PFSK-1 (cell line): ENCODE measurements around the gene INPP5F.

Experiments used
- FOXP2 ChIP-seq: optimal IDR thresholded peaks from 2 replicates; pipeline ENCODE3; 2011; ENCODE audit warnings: borderline replicate concordance, control low read depth, inconsistent platforms; ENCODE audit not compliant: insufficient read depth; ENCODE audit errors: extremely low read length, extremely low read depth
- POLR2AphosphoS5 ChIP-seq: IDR thresholded peaks from 2 replicates; pipeline ENCODE4 v1.6.1; 2012; ENCODE audit warnings: low read depth, mild to moderate bottlenecking, control low read depth, low read length, moderate library complexity
- SIN3A ChIP-seq: IDR thresholded peaks from 2 replicates; pipeline ENCODE4 v1.6.1; 2012; ENCODE audit warnings: mild to moderate bottlenecking, low read length, moderate library complexity, borderline replicate concordance; ENCODE audit not compliant: insufficient read depth
- TAF1 ChIP-seq: IDR thresholded peaks from 2 replicates; pipeline ENCODE4 v1.6.1; 2012; ENCODE audit warnings: low read length, control low read depth, borderline replicate concordance; ENCODE audit not compliant: insufficient read depth
- TF ChIP-seq, protein P1 (sequence below), 2 experiments: IDR thresholded peaks; 2 replicates each; pipeline versions ENCODE4 v1.6.1 to v1.8.0; 2011 to 2012; ENCODE audit warnings: low read depth in 2 of 2, low read length in 2 of 2, control low read depth in 1 of 2, inconsistent platforms in 1 of 2, mild to moderate bottlenecking in 1 of 2, moderate library complexity in 1 of 2; ENCODE audit not compliant: insufficient read depth in 1 of 2

DNA sequence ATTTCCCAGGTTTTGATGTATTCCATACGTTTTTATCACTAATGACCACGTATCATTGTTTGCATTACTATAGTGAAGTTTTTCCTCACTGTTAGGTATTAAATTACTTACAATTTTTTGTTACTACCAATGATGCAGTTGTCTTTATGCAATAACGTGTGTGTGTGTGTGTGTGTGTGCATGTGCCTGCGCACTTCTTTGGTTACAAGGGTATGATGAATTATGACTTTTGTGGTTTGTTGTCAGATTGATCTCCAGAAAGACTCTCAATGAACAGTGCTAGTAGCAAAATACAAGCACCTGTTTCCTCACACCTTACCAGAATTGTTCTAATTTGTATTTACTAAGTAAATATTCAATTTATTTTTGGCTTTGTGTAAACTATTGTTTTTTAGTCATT lies 95.3 kb downstream of the INPP5F start:
- no peak for TF ChIP-seq POLR2AphosphoS5
- TF ChIP-seq TAF1: no peak
- TF ChIP-seq, protein P1, sequence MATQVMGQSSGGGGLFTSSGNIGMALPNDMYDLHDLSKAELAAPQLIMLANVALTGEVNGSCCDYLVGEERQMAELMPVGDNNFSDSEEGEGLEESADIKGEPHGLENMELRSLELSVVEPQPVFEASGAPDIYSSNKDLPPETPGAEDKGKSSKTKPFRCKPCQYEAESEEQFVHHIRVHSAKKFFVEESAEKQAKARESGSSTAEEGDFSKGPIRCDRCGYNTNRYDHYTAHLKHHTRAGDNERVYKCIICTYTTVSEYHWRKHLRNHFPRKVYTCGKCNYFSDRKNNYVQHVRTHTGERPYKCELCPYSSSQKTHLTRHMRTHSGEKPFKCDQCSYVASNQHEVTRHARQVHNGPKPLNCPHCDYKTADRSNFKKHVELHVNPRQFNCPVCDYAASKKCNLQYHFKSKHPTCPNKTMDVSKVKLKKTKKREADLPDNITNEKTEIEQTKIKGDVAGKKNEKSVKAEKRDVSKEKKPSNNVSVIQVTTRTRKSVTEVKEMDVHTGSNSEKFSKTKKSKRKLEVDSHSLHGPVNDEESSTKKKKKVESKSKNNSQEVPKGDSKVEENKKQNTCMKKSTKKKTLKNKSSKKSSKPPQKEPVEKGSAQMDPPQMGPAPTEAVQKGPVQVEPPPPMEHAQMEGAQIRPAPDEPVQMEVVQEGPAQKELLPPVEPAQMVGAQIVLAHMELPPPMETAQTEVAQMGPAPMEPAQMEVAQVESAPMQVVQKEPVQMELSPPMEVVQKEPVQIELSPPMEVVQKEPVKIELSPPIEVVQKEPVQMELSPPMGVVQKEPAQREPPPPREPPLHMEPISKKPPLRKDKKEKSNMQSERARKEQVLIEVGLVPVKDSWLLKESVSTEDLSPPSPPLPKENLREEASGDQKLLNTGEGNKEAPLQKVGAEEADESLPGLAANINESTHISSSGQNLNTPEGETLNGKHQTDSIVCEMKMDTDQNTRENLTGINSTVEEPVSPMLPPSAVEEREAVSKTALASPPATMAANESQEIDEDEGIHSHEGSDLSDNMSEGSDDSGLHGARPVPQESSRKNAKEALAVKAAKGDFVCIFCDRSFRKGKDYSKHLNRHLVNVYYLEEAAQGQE (IDR thresholded peaks at IDR 0.05; ENCODE audit: insufficient read depth in 1 of 2, low read depth in 2 of 2, low read length in 2 of 2): no peak
- no peak for TF ChIP-seq FOXP2
- TF ChIP-seq SIN3A: no peak
